Astrocyte (in vitro differentiated cells and primary cell): ENCODE data around the gene FXR1.

Experiments
- CTCF ChIP-seq: IDR thresholded peaks from 2 replicates; pipeline ENCODE4 v1.5.1; 2011; ENCODE audit warnings: low read depth, mild to moderate bottlenecking, inconsistent platforms, low read length, moderate library complexity; ENCODE audit not compliant: insufficient read depth
- EZH2 ChIP-seq: IDR thresholded peaks from 2 replicates; pipeline ENCODE4 v1.6.1; 2012; ENCODE audit warnings: mild to moderate bottlenecking, low read length, inconsistent platforms; ENCODE audit not compliant: insufficient read depth

DNA sequence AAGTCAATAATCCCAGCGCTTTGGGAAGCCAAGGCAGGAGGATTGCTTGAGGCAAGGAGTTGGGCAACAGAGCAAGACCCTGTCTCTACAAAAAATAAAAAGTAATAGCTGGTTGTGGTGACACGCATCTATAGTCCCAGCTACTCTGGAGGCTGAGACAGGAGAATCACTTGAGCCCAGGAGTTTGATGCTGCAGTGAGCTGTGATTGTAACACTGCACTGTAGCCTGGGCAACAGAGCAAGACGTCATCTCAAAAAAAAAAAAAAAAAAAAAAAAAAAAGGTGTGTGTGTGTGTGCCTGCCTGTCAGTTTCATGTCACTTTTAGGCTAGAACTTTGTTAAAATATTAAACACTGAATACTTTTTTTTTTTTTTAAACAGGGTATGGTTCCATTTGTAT, 48.6 kb downstream of the FXR1 start:
- TF ChIP-seq CTCF (no peak), EZH2 (no peak)
